HG03457 (cell line): ENCODE measurements around the gene RAB3GAP1.

Experiments
- ATAC-seq: cut with Tn5 transposase; IDR thresholded peaks from one replicate; pipeline ENCODE4 v1.9.1; 2021; ENCODE audit warnings: moderate number of reproducible peaks; ENCODE audit not compliant: unreplicated experiment

RAB3GAP1 gene

GRCh38 chr2:135162377-135162776 lies 110.3 kb downstream of the RAB3GAP1 start:
- no peak for ATAC-seq

DNA sequence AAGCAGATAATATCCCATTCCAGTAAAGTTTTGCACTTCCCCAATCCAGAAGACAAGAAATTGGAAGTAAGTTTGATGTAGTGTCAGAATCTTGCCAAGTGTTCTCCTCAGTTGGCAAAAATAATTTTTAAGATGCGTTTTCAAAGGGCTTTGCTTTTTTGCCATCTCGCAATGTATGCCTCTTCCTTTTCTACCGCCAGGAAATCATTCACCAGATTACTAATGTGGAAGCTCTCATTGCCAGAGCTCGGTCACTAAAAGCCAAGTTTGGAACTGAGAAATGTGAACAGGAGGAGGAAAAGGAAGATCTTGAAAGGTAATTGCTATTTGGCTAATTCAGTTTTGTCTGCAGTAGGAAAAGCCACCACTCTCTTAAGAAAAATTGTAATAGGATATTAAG lies 110.7 kb downstream of the RAB3GAP1 start:
- no peak for ATAC-seq

GRCh38 chr2:135163306-135163705 lies 111.2 kb downstream of the RAB3GAP1 start:
- ATAC-seq = no peak

GRCh38 chr2:135163901-135164300 lies 111.8 kb downstream of the RAB3GAP1 start:
- no peak for ATAC-seq

GRCh38 chr2:135164431-135164830 lies 112.3 kb downstream of the RAB3GAP1 start:
- ATAC-seq = no peak

DNA sequence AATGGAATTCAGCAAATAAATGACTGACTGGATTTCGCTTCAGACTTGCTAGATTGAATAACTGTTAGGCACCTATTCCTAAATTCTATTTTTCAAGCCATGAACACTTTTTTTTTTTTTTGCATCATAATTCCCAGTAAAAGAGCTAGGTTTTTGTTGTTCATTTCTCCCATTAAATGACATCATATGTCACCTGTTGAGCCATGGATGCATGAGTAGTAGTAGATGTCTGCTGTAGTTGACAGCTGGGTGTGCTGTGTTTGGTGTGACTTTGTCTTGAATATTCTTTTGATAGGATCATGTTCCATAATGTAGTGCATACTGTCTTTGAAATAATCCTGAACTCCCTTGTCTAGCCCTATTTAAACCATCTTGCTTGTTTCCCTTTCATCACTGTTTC lies 115.2 kb downstream of the RAB3GAP1 start:
- ATAC-seq = no peak

DNA sequence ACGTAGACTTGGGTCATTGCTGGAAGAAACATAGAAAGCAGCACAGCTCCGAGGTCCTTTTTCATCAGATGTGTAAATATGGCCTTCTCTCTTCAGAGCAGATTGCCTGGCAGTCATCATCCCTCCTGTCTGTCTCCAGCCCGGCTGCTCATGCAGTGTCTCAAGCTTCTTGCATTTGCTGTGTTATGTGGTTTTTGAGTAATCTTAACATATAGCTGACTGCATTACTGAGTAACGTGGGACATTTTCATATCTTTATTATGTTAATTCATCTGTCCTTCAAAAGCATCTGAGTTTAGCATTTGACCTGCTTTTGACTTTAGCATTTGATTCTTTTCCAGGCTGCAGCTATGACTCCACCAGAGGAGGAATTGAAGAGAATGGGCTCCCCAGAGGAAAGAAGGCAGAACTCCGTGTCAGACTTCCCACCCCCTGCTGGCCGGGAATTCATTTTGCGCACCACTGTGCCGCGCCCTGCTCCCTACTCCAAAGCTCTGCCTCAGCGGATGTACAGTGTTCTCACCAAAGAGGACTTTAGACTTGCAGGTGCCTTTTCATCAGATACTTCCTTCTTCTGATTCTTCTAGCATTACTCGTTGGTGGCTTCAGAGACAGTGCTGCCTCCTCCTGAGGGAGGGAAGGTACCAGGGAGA lies 116.2 kb downstream of the RAB3GAP1 start:
- no peak for ATAC-seq

- ATAC-seq = no peak
Observed at GRCh38 chr2:135169900-135170753, 118.0 kb downstream of the RAB3GAP1 start.

- ATAC-seq = no peak
Observed at GRCh38 chr2:135174049-135174809, 122.1 kb downstream of the RAB3GAP1 start.

- no peak for ATAC-seq
Observed at GRCh38 chr2:135174810-135175093, 122.7 kb downstream of the RAB3GAP1 start.

DNA sequence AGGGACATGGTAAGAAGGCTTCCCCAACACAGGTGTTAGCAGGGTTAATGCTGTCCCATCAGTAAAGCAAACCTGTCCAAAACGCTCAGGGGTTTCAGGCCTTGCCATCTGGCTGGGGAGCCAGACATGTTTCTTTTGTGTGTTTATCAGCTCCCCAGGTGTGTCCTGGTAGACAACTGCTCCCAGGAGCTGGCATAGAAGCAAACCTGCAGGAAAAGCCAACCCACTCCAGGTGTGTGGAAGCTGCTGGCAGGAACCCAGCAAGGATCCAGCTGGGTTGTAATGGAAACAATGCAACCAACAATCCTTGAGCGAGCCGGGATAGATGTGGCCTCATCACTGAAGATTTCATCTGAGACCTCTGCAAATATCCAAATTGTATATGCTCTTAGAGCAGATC lies 123.1 kb downstream of the RAB3GAP1 start:
- no peak for ATAC-seq

DNA sequence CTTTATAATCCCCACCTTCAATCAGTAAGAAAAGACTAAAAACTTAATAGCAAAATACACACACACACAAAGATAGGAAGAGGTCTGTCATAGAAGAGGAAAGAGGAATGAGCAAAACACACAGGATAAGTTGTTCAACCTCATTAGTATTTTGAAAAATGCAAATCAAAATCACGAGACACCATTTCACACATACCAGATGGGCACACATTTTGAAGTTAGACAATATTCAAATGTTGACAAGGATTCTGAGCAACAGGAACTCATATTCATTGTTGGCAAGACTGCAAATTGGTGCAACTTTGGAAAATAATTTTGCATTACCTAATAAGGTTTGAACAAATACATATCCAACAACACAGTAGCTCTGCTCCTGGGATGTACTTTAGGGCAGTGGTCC lies 127.6 kb downstream of the RAB3GAP1 start:
- ATAC-seq = no peak

GRCh38 chr2:135182190-135182589 lies 130.1 kb downstream of the RAB3GAP1 start:
- ATAC-seq = no peak

DNA sequence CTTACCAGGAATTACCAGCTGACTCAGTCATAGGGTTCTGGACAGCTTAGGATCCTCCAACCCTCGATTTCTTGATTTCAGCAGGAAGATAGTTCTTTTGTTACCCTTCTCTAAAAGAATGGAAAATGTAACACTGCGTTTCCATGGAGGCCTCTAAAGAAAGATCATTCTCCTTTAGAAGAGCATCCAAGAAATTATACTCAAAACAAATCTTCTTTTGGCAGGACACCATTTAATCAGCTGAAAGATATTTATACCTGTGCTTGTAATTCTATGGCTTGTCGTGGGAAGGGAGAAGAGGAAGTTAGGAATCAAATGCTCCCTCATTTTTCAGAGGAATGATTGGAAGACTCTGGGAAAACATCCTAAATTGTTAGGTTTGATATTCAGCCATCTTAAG lies 130.5 kb downstream of the RAB3GAP1 start:
- no peak for ATAC-seq

DNA sequence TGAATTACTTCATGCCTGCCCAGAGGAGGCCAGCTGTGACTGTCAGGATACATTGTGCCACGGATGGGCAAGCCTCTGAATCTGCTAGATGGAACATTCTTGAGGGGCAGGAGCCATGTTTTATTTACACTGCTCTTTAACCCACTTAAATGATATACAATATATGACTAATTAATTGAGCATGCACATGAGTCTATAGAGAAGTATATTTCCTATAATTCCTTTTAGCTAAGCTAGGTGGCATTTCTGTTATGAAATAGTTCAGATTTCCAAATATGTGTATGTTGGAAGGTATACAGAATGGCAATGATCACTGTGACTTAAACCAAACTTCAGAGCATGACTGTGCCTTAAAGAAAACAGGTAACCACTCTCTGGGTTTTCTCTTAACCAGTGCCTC lies 131.7 kb downstream of the RAB3GAP1 start:
- ATAC-seq = no peak

DNA sequence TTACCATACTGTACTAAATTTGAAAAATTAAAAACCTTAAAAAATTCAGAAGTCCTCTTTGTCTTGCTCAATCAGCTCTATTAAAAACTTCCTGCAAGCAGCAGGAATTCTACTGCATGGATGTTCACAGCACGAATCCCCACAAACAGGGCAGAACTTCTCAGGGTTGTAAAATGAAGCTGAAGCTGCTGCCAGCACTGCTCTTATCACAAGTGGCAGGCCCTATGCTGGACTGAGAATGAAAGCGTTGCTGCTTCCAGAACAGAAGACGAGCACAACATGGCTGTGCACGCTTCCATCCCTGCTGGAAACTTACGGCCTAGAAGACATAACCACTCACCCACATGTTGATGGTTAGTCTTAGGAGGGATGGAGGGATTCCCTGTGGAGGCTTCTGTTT lies 134.0 kb downstream of the RAB3GAP1 start:
- no peak for ATAC-seq

DNA sequence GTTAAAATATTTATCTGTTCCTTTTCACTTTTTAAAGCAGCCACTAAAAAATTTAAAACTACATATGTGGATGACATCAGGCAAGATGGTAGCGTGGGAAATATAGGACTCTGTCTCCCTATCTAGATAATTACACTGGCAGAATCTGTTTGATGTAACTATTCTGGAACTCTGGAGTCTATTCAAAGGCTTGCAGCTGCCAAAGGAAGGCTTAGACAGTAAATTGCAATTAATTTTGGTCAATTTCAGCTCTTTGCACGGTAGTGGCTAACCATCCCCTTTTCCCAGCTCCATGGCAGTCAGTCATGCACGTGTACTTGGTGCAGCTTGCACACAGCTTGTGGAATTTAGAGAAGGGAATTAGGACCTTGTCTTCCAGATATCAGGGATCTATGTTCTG lies 135.2 kb downstream of the RAB3GAP1 start:
- no peak for ATAC-seq

- no peak for ATAC-seq
Observed at GRCh38 chr2:135189148-135189547, 137.1 kb downstream of the RAB3GAP1 start.

GRCh38 chr2:135190799-135191198 lies 138.7 kb downstream of the RAB3GAP1 start:
- no peak for ATAC-seq

GRCh38 chr2:135198481-135198880 lies 146.4 kb downstream of the RAB3GAP1 start:
- ATAC-seq = no peak

GRCh38 chr2:135202751-135203150 lies 150.7 kb downstream of the RAB3GAP1 start:
- no peak for ATAC-seq

DNA sequence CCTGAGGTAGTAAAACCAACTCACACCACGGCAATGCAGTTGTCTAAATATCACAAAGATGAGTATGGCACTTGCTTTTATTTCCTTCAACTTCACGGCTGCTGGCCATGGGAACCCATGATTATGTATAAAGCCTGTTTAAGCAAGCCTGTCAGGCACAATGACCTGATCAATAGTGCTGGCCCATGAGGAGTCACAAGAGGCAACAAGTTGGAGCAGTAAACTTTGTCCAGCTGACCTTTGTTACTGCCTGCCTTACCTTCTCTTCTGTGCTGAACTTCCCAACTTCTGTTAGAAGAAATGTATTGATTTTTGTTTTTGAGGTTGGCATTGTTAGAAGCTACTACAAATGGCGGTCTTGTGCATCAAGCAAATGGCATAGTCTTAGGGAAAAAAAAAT lies 151.9 kb downstream of the RAB3GAP1 start:
- ATAC-seq = no peak
